Lower leg skin (tissue), 4 donors: ENCODE data around the gene LGR6. TPM values are rescaled to one million over a fixed set of nuclear protein-coding genes. Genes with fewer than 3 reads are reported as not detected.
A peak's percentile ranks its signal among the peaks of the same experiment; 100 is the strongest.

ENCODE experiments used
- DNase-seq, 2 donors: peaks; one replicate each; pipeline ENCODE4 v3.0.0-alpha.2; 2019; ENCODE audit warnings: low spot score in 2 of 2
- H3K4me3 ChIP-seq: fragments of 200-600 bp; sonication (generic); 2 replicates; pipeline ENCODE4 v1.5.1; 2017; ENCODE audit warnings: mild to moderate bottlenecking, low read depth; ENCODE audit not compliant: poor library complexity, severe bottlenecking
- CTCF ChIP-seq, 3 donors: fragments of 450-650 bp; IDR thresholded peaks; one replicate each; pipeline ENCODE4 v1.5.1; 2016; ENCODE audit warnings: antibody characterized with exemption in 3 of 3, mild to moderate bottlenecking in 3 of 3, moderate library complexity in 2 of 3
- POLR2A ChIP-seq, 2 donors: fragments of 450-650 bp; IDR thresholded peaks; one replicate each; pipeline ENCODE4 v1.6.1; 2016 to 2017; ENCODE audit warnings: antibody characterized with exemption in 2 of 2, mild to moderate bottlenecking in 1 of 2, moderate library complexity in 1 of 2
- WGBS, 2 donors: methylation state at CpG; one replicate each; pipeline ENCODE4 v1.1.5; 2018; 5-methylcytosine and 5-hydroxymethylcytosine counted together
- intact Hi-C: fragments of 100-400 bp; cut with DNase I; formaldehyde crosslinking; loops from one replicate; pipeline ENCODE4 v1.15.0; 2023; ENCODE audit warnings: low total_unique reads
- total RNA-seq, 4 donors: library from RNA; depleted of rRNA; stranded (reverse); fragments of >200 nt; gene quantifications; one replicate each; pipeline ENCODE4 v1.1.0, GENCODE V29; 2016

LGR6 gene
- total RNA-seq, 4 donors from 2014 or later, result 0.39 to 4.4 (median 1.8) TPM

GRCh38 chr1:202276920-202277319 lies 83.3 kb downstream of the LGR6 start:
- intact Hi-C loops, result no loop called here
- TF ChIP-seq CTCF (IDR thresholded peaks at IDR 0.05), result no peak
- 89 to 90% methylated on average over 3 of the region's 3 CpGs for WGBS, 2 donors
- DNase-seq, result peak in 1 of 2 donors; percentile 42
- no peak overlapping the region for H3K4me3 ChIP-seq

- DNase-seq, result peak in 1 of 2 donors; percentile 56
- intact Hi-C loops, result no loop called here
- WGBS, 2 donors, result 88 to 90% methylated on average over 2 of the region's 2 CpGs
- H3K4me3 ChIP-seq, result no peak overlapping the region
- TF ChIP-seq POLR2A (IDR thresholded peaks at IDR 0.05) (no peak), CTCF (IDR thresholded peaks at IDR 0.05) (no peak)
These were observed 85.2 kb downstream of the LGR6 start for GRCh38 chr1:202278751-202279150.

GRCh38 chr1:202279806-202280205 lies 86.2 kb downstream of the LGR6 start:
- no peak for TF ChIP-seq POLR2A (IDR thresholded peaks at IDR 0.05)

GRCh38 chr1:202280595-202280994 lies 87.0 kb downstream of the LGR6 start:
- no peak overlapping the region for H3K4me3 ChIP-seq
- no peak for TF ChIP-seq CTCF (IDR thresholded peaks at IDR 0.05)
- TF ChIP-seq POLR2A (IDR thresholded peaks at IDR 0.05), result no peak
- intact Hi-C loops, result no loop called here
- WGBS, 2 donors, result 86 to 94% methylated on average over 7 of the region's 7 CpGs
- peak in 1 of 2 donors; percentile 48 for DNase-seq

More at GRCh38 chr1:202279806-202280205, 86.2 kb downstream of the LGR6 start:
- no peak overlapping the region for H3K4me3 ChIP-seq
- intact Hi-C loops, result no loop called here
- 87 to 97% methylated on average over 2 of the region's 2 CpGs for WGBS, 2 donors
- no peak for DNase-seq

GRCh38 chr1:202281316-202282024 lies 87.9 kb downstream of the LGR6 start:
- TF ChIP-seq CTCF (IDR thresholded peaks at IDR 0.05) (no peak), POLR2A (IDR thresholded peaks at IDR 0.05) (no peak)
- DNase-seq, result peak in 1 of 2 donors; percentile 63
- no peak overlapping the region for H3K4me3 ChIP-seq
- WGBS, 2 donors, result 62 to 67% methylated on average over 5 of the region's 5 CpGs
- intact Hi-C loops, result no loop called here

- H3K4me3 ChIP-seq, result no peak overlapping the region
- no peak for TF ChIP-seq POLR2A (IDR thresholded peaks at IDR 0.05)
- no peak for TF ChIP-seq CTCF (IDR thresholded peaks at IDR 0.05)
- intact Hi-C loops, result no loop called here
- peak in 1 of 2 donors; percentile 78 for DNase-seq
- WGBS, 2 donors, result 52 to 75% methylated on average over 5 of the region's 5 CpGs
These were observed 88.4 kb downstream of the LGR6 start for GRCh38 chr1:202282025-202282371.
